Heart right ventricle (tissue), 16 donors: Measurements from ENCODE around the gene MBP. TPM values are rescaled to one million over a fixed set of nuclear protein-coding genes. Genes with fewer than 3 reads are reported as not detected.

ENCODE experiments used
- ATAC-seq, 8 donors: fragments of 200-7000 bp; cut with Tn5 transposase; one replicate each; pipeline ENCODE4 v1.9.1; 2020; ENCODE audit warnings: mild to moderate bottlenecking in 8 of 8, moderate library complexity in 8 of 8, moderate number of reproducible peaks in 1 of 8
- DNase-seq, 2 donors: peaks; one replicate each; pipeline ENCODE4 v3.0.0-alpha.2; 2020
- H3K27ac ChIP-seq, 10 donors: fragments of 200-600 bp; sonication (generic) in 2 of 10; one replicate each; pipeline versions ENCODE4 v1.5.0 to v1.8.0; 2020 to 2022; ENCODE audit warnings: mild to moderate bottlenecking in 3 of 10
- H3K27me3 ChIP-seq, 7 donors: fragments of 200-600 bp; one replicate each; pipeline ENCODE4 v1.8.0; 2021 to 2022; ENCODE audit warnings: mild to moderate bottlenecking in 2 of 7
- H3K36me3 ChIP-seq, 9 donors: fragments of 200-600 bp; sonication (generic) in 1 of 9; one replicate each; pipeline versions ENCODE4 v1.5.0 to v1.8.0; 2020 to 2022; ENCODE audit warnings: mild to moderate bottlenecking in 2 of 9
- H3K4me1 ChIP-seq, 9 donors: fragments of 200-600 bp; sonication (generic) in 1 of 9; one replicate each; pipeline versions ENCODE4 v1.5.0 to v1.8.0; 2020 to 2022; ENCODE audit warnings: mild to moderate bottlenecking in 4 of 9
- H3K4me3 ChIP-seq, 10 donors: fragments of 200-600 bp; sonication (generic) in 2 of 10; one replicate each; pipeline versions ENCODE4 v1.5.0 to v1.8.0; 2020 to 2022; ENCODE audit warnings: mild to moderate bottlenecking in 7 of 10, moderate library complexity in 2 of 10
- H3K9me3 ChIP-seq, 11 donors: fragments of 200-600 bp in 10 of 11; sonication (generic) in 2 of 11; one replicate each; pipeline versions ENCODE4 v1.5.0 to v1.8.0; 2013 to 2022; ENCODE audit warnings: mild to moderate bottlenecking in 2 of 11, control low read depth in 1 of 11, moderate library complexity in 1 of 11
- WGBS, 2 donors: extraction: QIAGEN DNeasy Blood & Tissue Kit; methylation state at CpG; one replicate each; pipeline ENCODE4 v1.1.7; 2013; ENCODE audit warnings: inconsistent platforms in 1 of 2; 5-methylcytosine and 5-hydroxymethylcytosine counted together
- intact Hi-C, 10 donors: fragments of 100-400 bp; cut with DNase I; formaldehyde crosslinking; loops; one replicate each; pipeline versions ENCODE4 v1.11.1 to v1.14.2; 2022
- polyA plus RNA-seq, 2 donors: library from polyadenylated mRNA; stranded (reverse); fragments of 200-250 nt; gene quantifications; one replicate each; pipeline ENCODE4 v1.2.3, GENCODE V29; 2013
- total RNA-seq, 10 donors: library from RNA; stranded (reverse); fragmentation: NEBNext Ultra II Directional in 3 of 10; extraction: Animal tissue kit (Norgen Biotek cat#: 25700) in 3 of 10; gene quantifications; one replicate each; pipeline versions ENCODE4 v1.2.1 to v1.2.4, GENCODE V29; 2021 to 2023
- TF ChIP-seq, protein P1 (sequence below), 9 donors: fragments of 200-600 bp; sonication (generic) in 2 of 9; IDR thresholded peaks; one replicate each; pipeline versions ENCODE4 v1.5.0 to v1.8.0; 2021 to 2022; ENCODE audit warnings: antibody characterized with exemption in 9 of 9, mild to moderate bottlenecking in 5 of 9, moderate library complexity in 1 of 9
- donor health status: Arrhythmogenic right ventricular cardiomyopathy.
- donor health status: ischemic (EF 13 %, LVEDD 7.1; RV severe dilation, severe dysfunction).
- donor health status: healthy with polysubstance abuse.
- donor health status: DM: no; HTN: yes; CAD: no.
- donor health status: DM: no; HTN: no; CAD: no.
- donor health status: ischemic (EF 25% LVEDD 6.9; RV normal size, moderate dysfunction).
- donor health status: ischemic (EF 25% LVEDD 5.7; RV mildly dilated, moderate dysfunction).
- donor health status: healthy.
- donor health status: DM: yes; HTN: yes; CAD: no.
- donor health status: Ischemic cardiomyopathy.
- donor health status: ischemic (EF 35%, LVEDD 5.7; RV mildly dilated, moderate dysfunction).
- donor health status: nonischemic (EF 11% LVEDD 7.7; RV severe dilation, severe dysfunction).
- donor health status: DM: yes; HTN: yes; CAD: no.
- donor health status: PGD.
- donor health status: ischemic (EF 29% LVEDD 5.4; RV normal size, mild dysfunction).
- donor health status: nonischemic (EF 23%, LVEDD 6.1; RV moderate dilation, normal function).

The MBP gene
- total and polyA plus RNA-seq, 12 donors = 3.0 to 70.8 (median 43.9) TPM

DNA sequence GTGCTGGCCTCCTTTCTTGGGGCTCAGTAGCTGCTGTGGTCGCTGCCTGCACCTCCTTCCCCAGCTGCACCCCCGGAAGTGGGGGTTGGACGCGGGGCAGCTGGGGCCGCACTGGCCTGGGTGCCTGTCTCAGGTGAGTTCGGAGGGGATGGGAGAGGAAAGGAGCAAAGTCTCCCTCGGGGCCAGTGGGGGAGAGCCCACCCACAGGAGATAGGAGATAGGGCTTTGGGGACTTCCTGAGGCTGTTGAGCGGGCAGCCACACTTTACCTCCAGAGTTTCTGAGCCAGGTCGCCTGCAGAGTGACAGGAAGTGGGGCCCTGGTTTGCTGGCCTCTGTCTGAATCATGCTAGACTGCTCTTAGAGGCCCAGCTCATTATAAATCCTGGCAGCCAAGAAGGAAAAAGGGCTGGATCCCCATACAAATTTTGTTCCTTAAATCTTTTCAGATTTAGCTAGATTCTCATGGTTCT, 8.1 kb downstream of the MBP start:
- DNase-seq = no peak
- no peak for ATAC-seq
- TF ChIP-seq, protein P1, sequence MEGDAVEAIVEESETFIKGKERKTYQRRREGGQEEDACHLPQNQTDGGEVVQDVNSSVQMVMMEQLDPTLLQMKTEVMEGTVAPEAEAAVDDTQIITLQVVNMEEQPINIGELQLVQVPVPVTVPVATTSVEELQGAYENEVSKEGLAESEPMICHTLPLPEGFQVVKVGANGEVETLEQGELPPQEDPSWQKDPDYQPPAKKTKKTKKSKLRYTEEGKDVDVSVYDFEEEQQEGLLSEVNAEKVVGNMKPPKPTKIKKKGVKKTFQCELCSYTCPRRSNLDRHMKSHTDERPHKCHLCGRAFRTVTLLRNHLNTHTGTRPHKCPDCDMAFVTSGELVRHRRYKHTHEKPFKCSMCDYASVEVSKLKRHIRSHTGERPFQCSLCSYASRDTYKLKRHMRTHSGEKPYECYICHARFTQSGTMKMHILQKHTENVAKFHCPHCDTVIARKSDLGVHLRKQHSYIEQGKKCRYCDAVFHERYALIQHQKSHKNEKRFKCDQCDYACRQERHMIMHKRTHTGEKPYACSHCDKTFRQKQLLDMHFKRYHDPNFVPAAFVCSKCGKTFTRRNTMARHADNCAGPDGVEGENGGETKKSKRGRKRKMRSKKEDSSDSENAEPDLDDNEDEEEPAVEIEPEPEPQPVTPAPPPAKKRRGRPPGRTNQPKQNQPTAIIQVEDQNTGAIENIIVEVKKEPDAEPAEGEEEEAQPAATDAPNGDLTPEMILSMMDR (IDR thresholded peaks at IDR 0.05) = no peak
- no peaks in the 10 kb centered on the region for H3K9me3 ChIP-seq
- H3K27ac ChIP-seq = peak overlapping the region in 2 of 10 donors; percentile 28 to 59
- intact Hi-C loops = no loop called here
- H3K4me3 ChIP-seq = peak overlapping the region in 1 of 10 donors; percentile 13
- peaks cover 0 to 10% (median 0%) of the 10 kb centered on the region in 7 donors for H3K27me3 ChIP-seq
- H3K36me3 ChIP-seq = peaks cover 0 to 18% (median 0%) of the 10 kb centered on the region in 9 donors
- H3K4me1 ChIP-seq = peaks cover 5 to 73% (median 29%) of the 10 kb centered on the region in 9 donors
- WGBS, 2 donors = 72% methylated on average over 9 of the region's 9 CpGs

DNA sequence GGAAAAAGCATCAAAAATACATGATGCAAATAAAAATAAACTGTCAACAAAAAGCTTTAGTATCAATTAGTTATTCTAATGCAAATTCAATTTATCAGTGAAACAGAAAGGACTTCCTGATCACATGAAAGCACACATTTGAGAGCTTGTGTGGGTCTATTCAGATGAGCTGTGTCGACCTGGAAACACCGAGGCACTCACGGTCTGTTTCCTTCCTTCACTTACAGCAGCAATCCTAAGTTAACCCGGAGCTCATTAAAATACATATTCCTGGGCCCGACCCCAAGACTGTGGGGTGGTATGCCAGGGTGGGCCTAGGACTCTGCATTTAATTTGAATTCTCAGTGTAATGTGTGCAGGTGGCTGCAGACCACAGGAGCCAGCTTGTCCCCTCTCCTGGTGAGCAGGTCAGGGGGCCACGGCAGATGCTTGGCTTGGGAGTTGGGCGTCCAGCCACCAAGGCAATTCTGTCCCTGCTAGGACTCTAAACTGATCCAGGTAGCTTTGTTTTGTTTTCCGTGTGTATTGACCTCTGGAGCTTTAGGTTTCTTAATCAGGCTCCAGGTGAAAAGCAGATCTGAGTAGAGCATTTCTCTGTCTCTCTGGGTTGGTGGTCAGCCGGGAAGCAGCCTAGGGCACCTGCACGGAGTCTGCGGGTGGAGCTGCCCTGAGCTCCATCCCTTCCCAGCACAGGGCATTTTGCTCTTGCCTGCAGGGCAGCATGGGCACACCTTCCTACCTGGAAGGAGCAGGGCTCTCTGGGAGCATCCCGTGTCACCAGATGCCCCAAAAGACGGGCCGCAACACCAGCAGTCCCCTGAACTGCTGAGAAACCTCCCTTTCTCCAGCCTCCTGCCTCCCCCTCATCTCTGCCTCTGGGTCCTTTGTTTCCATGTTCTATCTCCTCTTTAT, 9.0 kb downstream of the MBP start:
- ATAC-seq (no peak), DNase-seq (no peak)
- Histone ChIP-seq H3K27ac (peak overlapping the region in 1 of 10 donors; percentile 59), H3K9me3 (no peaks in the 10 kb centered on the region), H3K36me3 (peaks cover 0 to 13% (median 0%) of the 10 kb centered on the region in 9 donors), H3K4me1 (peaks cover 2 to 64% (median 20%) of the 10 kb centered on the region in 9 donors), H3K27me3 (peaks cover 0 to 6% (median 0%) of the 10 kb centered on the region in 7 donors), H3K4me3 (peak overlapping the region in 1 of 10 donors; percentile 13)
- intact Hi-C loops = no loop called here
- TF ChIP-seq, protein P1 (IDR thresholded peaks at IDR 0.05) = no peak
- WGBS, 2 donors = 84 to 87% methylated on average over 14 of the region's 14 CpGs

GRCh38 chr18:77121523-77121922, 11.1 kb downstream of the MBP start:
- Histone ChIP-seq H3K4me1 (peaks cover 0 to 44% (median 3%) of the 10 kb centered on the region in 9 donors), H3K9me3 (no peaks in the 10 kb centered on the region), H3K27ac (no peak overlapping the region), H3K4me3 (no peak overlapping the region), H3K36me3 (peaks cover 0 to 18% (median 0%) of the 10 kb centered on the region in 9 donors), H3K27me3 (no peaks in the 10 kb centered on the region)
- intact Hi-C loops = no loop called here
- no peak for ATAC-seq
- TF ChIP-seq, protein P1 (IDR thresholded peaks at IDR 0.05) = no peak
- 88 to 94% methylated on average over 3 of the region's 3 CpGs for WGBS, 2 donors
- no peak for DNase-seq

- TF ChIP-seq, protein P1 (IDR thresholded peaks at IDR 0.05) = no peak
- H3K27ac ChIP-seq = no peak overlapping the region
- no peaks in the 10 kb centered on the region for H3K27me3 ChIP-seq
- H3K9me3 ChIP-seq = no peaks in the 10 kb centered on the region
- ATAC-seq (no peak), DNase-seq (no peak)
- intact Hi-C loops = no loop called here
- peaks cover 0 to 23% (median 0%) of the 10 kb centered on the region in 9 donors for H3K36me3 ChIP-seq
- WGBS, 2 donors = 93 to 95% methylated on average over 23 of the region's 23 CpGs
- H3K4me1 ChIP-seq = peaks cover 0 to 41% (median 7%) of the 10 kb centered on the region in 9 donors
- no peak overlapping the region for H3K4me3 ChIP-seq
Observed at GRCh38 chr18:77119851-77120491, 12.6 kb downstream of the MBP start.
